Left forelimb (tissue), 1 donor: ENCODE data around the gene DNHD1.
A peak's percentile ranks its signal among the peaks of the same experiment; 100 is the strongest.
"Not testable (repeated sequence)": the region's sequence is repeated elsewhere in the genome, so short reads cannot be mapped to it uniquely, and the experiment has no call there.

Experiments
- DNase-seq: peaks from one replicate; pipeline ENCODE4 v3.0.0-alpha.2; 2018; ENCODE audit warnings: low spot score

Gene DNHD1

GRCh38 chr11:6480299-6480914 is 16.7 kb upstream of the DNHD1 start:
- no peak for DNase-seq

DNA sequence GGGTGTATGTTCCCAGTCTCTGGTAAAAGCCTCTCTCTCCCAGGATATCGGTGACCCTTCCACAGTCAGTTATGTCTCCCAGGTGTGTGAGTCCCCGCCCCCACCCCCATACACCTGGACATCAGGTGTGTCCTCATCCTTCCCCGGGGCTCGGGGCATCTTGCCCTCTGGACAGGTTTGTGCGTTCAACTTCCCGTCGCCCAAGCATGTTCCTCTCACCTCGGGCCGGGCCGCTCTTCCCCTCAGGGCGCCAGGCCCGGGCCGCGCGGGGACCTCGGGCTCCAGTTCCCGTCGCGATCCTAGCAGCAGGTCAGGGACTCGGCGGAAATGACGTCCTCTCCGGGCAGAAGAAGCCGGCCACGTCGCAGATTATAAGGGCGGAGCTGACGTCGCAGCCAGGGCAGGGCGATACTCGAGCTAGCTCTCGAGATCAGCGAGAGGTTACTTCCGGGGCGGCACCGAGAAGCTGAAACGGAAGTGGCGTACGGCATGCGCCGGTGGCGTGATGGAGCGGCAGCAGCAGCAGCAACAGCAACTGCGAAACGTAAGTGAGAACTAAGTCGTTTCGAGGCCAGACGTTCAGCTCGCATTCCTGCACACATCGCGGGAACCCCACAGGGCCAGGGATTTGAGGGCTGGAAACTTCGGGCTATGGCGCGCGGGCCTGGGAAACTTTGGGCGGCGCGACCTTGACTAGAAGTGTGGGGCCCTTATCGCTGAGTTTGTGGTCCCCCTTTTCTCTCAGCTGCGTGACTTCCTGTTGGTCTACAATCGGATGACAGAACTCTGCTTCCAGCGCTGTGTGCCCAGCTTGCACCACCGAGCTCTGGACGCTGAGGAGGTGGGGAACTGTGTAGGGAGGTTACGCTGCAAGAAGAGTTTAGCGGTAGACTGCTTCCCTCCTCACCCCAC is 15.8 kb upstream of the DNHD1 start, which contains the start of the genes ARFIP2 and TIMM10B:
Gene ARFIP2 (minus strand): TSS at position 320 of the 912 bp plus-strand sequence. CDS start 910 bp downstream, outside the sequence.
Gene TIMM10B (plus strand): TSS at position 490 of the 912 bp plus-strand sequence. CDS start 16 bp downstream, at position 506.
- DNase-seq, result peak; percentile 97

DNA sequence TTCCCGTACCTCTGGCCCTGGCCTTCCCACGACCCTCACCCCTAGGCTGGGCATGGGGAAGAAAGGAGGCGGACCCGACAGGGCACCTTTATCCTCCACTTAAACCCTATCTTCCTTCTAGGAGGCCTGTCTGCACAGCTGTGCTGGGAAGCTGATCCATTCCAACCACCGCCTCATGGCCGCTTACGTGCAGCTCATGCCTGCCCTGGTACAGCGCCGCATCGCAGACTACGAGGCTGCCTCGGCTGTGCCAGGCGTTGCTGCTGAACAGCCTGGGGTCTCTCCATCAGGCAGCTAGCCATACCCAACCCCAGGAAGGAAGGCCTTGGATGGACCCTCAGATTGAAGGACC is 15.2 kb upstream of the DNHD1 start:
- no peak for DNase-seq

- no peak for DNase-seq
Measured at GRCh38 chr11:6482441-6482840, 14.6 kb upstream of the DNHD1 start.

DNA sequence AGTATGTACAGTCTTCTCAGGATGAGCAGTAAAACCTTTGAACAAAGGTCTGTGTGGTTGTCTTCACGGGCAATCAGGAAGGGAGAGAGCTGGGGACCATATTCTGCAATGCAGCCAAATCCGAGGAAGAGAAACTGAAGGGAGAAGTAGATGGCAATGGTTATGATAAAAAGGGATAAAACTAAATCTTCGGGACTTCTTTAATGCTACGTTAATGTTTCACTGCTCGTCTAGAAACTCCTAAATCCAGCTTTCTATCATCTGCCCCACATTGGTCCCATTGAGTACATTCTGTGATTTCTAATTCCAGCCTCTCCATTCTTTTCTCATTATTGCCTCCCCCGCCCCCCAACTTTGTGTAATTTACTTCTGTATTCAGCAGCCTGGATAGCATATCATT is 14.1 kb upstream of the DNHD1 start:
- no peak for DNase-seq

- no peak for DNase-seq
Measured at GRCh38 chr11:6485661-6486060, 11.4 kb upstream of the DNHD1 start.

GRCh38 chr11:6486256-6486655 is 10.8 kb upstream of the DNHD1 start:
- DNase-seq, result no peak

GRCh38 chr11:6486938-6487337 is 10.1 kb upstream of the DNHD1 start:
- no peak for DNase-seq

GRCh38 chr11:6488342-6488741 is 8.7 kb upstream of the DNHD1 start:
- no peak for DNase-seq

DNA sequence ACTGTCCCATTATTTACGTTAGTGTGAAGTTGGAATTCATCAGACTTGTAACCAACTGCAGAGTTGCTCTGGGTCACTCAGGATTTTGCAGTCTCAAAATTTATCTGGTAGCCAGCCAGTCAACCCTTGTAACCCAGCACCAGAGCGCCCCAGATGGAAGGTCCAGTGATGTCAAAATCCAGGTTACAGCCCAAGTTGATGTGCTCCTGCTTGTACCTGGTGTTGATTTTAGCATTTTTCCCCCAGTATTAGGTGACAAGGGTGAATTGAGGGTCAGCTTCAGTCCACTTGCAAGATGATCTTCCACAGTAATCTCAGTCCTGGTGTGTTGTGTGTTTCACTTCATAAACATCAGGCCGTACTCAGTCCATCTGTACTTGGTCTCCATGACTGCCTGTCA is 8.3 kb upstream of the DNHD1 start:
- no peak for DNase-seq

- no peak for DNase-seq
Measured at GRCh38 chr11:6489306-6489705, 7.8 kb upstream of the DNHD1 start.

DNA sequence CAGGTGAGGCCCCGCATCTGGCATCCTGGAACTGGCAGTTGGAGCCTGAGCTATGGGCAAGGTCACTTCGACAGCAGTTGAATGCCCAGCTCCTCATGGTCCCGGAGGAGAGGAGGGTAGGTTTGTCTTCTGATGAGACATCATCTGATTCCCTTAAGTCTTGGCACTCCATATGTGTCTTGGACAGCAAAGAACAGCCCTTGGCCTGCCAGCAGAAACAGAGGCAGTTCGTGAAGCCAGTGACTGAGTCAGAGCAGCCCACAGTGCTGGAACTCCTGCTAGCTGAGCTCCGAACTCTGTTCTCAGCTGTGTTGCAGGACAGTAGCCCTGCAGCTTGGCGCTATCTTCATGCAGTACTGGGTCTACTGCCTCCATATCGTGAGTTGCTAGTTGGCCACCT is 1.0 kb downstream of the DNHD1 start:
- no peak for DNase-seq

DNA sequence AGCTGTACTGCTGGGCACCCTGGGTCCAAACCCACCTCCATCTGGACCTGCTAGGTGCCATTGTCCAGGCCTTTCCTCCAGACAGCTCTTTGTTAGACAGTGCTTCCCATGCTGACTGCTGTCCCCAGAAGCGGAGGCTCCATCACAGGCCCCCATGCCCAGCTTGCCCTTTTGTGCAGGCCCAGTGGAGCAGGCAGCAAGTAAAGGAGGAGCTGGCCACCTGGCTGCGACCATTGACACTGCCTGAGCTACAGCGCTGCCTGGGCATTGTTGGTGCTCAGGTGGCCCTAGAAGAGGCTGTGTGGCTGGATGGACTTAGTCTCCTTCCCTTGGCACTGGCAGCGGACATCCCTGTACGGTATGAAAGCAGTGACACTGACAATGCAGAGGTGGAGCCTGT is 1.5 kb downstream of the DNHD1 start:
- DNase-seq, result no peak

DNA sequence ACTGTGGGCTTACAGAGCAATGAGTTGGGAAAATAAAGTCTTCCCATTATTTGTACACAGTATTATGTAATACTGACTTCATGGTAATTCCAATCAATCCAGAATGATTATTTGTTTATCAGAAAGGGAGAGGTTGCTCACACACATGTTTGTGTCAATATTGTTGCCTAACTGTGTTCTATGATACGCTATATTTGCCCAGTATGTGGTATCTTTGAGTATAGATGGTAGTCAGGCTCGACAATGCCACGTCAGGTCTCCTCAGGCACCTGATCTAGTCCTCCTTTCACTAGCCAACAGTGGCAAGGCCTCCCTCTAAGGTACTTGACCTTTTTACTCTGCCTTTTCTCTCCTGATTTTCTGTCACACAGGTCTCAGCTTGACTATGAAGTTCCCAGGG is 5.3 kb downstream of the DNHD1 start:
- DNase-seq, result no peak

GRCh38 chr11:6504166-6504565 is 7.1 kb downstream of the DNHD1 start:
- no peak for DNase-seq

GRCh38 chr11:6505577-6506240 is 8.6 kb downstream of the DNHD1 start:
- no peak for DNase-seq

DNA sequence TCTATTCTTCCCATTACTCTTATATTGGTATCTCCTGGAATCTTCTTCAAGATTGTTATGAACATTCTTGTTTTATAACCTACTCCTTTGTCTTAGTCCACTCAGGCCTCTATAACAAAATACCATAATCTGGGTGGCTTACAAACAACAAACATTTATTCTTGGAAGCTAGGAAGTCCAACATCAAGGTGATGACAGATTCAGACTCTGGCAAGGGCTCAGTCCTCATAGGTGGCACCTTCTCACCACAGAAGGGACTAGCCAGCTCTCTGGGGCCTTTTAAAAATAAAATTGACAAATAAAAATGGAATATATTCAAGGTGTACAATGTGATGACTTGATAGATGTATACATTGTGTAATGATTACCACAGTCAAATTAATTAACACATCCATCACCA is 19.8 kb downstream of the DNHD1 start:
- no peak for DNase-seq

DNA sequence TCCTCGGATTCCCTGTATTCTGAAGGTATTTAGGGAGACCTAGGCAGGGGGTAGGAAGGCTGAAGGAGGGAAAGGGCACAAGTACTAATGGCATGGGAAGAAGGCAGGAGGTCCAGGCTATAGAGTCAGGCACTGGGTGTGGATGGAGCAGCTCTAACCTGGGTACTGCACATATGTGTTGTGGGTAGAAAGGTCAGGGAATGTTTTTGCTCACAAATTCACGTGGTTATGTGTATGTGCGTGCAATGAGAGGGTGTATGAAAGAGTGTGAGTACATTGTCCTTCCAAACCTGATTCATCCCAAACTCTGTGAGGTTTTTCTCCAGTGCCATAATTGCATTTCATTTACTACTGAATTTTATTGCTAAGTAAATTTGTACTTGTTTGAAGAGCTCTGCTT is 23.2 kb downstream of the DNHD1 start:
- DNase-seq, result no peak

- not testable (repeated sequence) for DNase-seq
Measured at GRCh38 chr11:6521946-6522345, 24.9 kb downstream of the DNHD1 start.

DNA sequence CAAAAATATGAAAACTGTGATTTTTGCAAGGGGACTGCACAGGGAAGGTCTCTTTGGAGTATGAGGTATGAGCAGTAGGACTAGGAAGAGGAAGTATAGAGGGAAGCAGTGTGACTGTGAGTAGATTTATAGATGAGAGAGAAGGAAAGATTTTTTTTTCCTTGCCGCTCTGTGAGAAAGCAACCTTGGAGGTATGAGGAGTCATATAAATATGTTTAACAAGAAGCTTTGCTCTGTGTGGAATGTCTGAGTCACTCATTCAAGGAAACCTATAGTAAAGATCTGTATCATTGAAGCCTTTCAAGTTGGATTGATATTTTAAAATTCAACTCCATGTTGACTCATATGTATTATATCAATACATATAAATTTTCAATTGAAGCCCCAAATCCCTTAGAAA is 26.2 kb downstream of the DNHD1 start:
- no peak for DNase-seq

GRCh38 chr11:6526411-6527135 is 29.5 kb downstream of the DNHD1 start:
- DNase-seq, result no peak

GRCh38 chr11:6529266-6529665 is 32.2 kb downstream of the DNHD1 start:
- no peak for DNase-seq
